GM18907 (cell line): Measurements from ENCODE around the gene IL1RAP.

Experiments used
- ATAC-seq: cut with Tn5 transposase; IDR thresholded peaks from one replicate; pipeline ENCODE4 v1.9.1; 2021; ENCODE audit warnings: mild to moderate bottlenecking, moderate library complexity; ENCODE audit not compliant: unreplicated experiment

The IL1RAP gene

GRCh38 chr3:190607021-190607420 is 93.1 kb downstream of the IL1RAP start:
- no peak for ATAC-seq

DNA sequence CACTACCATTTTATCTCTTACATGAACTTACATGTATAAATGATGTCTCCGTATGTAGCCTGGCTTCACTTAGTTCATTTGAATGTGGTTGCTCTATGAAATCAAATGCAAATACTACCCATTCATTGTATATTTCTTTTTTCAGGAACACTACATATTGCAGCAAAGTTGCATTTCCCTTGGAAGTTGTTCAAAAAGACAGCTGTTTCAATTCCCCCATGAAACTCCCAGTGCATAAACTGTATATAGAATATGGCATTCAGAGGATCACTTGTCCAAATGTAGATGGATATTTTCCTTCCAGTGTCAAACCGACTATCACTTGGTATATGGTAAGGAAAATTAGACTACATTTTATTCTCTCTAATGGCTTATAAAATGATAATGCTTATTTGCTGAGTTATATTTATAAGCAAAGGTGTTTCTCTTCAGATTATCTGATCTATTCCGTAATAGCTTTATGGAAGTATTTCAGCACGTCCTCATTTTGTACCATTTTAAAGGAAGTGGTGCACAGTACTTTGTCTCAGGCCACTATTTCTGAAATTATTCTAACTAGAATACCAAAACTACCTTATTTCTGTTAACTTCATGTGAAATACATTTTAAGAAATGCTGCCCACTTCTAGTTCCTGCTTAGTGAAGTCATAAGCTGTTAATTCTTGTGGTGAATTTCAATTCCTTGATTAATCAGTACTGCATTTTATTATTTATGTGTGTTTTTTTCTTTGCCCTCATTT is 95.1 kb downstream of the IL1RAP start:
- no peak for ATAC-seq

- no peak for ATAC-seq
Observed at GRCh38 chr3:190614226-190615059, 100.6 kb downstream of the IL1RAP start.

- no peak for ATAC-seq
Observed at GRCh38 chr3:190615060-190615384, 101.1 kb downstream of the IL1RAP start.

DNA sequence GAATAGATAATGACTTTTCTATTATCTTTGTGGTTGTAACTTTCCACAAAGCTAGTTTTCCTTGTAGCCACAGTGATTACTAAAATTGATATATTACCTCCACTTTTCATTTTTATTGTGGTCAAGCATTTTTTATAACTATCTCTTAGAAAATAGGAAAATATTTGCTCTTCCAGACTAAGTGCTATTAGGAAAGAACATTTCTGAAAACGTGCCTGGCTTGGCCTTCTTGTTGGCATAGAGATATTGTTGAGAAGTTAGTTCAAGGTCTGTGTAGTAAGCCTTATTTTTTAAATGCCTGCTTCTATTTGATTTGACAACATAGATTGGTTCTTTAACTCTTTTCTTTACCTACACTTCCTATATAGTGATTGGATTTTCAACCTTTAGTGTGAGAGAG is 101.7 kb downstream of the IL1RAP start:
- no peak for ATAC-seq

- ATAC-seq = no peak
Observed at GRCh38 chr3:190616637-190617036, 102.8 kb downstream of the IL1RAP start.

- ATAC-seq = peak; percentile 88
Observed at GRCh38 chr3:190617185-190617584, 103.3 kb downstream of the IL1RAP start.

GRCh38 chr3:190618330-190619030 is 104.6 kb downstream of the IL1RAP start:
- ATAC-seq = no peak

DNA sequence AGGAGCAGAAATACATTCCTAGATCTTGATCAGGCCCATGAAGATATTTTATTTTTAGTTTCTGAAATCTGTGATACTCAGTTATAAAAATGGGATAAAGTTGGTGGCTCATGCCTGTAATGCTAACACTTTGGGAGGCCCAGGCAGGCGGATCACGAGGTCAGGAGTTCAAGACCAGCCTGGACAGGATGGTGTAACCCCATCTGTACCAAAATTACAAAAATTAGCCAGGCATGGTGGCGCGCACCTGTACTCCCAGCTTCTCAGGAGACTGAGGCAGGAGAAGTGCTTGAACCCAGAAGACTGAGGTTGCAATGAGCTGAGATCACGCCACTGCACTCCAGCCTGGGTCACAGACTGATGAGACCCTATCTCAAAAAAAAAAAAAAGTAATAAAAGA is 105.5 kb downstream of the IL1RAP start:
- ATAC-seq = no peak

DNA sequence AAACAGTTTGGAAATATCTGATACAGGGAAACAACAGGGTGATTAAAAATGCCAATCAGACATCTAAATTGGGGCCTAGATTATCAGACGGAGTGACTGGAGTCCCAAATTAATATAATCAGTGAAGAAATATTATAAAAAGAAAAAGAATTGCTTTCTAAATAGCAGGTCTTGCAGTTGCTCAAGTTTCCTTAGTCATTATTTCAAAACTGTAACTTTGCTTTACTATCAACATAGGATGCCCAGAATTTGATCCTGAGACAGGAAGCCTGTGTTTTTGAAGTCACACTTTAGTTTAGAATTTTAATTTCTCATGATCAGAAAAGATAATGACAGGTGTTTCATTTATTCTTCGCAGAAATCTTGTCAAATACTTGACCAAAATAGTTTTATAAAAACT is 105.9 kb downstream of the IL1RAP start:
- ATAC-seq = no peak

DNA sequence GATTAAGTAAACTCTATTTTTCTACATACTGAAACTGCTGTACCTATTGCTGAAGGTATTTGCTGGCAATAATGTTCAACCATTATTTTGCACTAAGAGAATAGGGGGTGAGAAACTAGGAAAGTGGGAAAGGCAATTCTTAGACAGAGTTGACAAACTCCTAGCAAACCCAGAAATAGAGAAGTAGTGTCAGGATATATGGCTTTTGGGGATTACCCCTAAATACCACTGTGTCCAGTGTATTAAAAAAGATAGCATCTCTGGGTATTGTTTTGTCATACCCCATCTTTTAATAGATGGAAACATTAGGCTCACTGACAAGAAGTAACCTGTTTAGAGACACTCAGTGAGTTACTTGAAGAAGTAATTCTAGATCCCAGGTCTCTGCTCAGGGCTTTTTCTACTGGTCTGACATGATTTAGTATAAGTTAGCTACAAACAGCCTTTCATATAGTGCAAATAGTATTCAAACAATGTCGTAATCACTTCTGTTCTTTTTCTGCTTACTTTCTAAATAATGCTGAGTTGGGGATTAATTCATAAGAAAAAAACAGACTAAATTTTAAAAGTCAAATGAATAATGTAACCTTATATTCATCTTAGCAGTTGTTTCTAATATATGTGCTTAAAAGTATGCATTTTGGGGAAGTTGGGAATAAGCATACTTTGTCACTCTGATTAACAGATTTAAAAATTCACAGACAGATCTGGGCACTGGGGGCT is 107.2 kb downstream of the IL1RAP start:
- ATAC-seq = no peak

- ATAC-seq = no peak
Observed at GRCh38 chr3:190621927-190622326, 108.0 kb downstream of the IL1RAP start.

DNA sequence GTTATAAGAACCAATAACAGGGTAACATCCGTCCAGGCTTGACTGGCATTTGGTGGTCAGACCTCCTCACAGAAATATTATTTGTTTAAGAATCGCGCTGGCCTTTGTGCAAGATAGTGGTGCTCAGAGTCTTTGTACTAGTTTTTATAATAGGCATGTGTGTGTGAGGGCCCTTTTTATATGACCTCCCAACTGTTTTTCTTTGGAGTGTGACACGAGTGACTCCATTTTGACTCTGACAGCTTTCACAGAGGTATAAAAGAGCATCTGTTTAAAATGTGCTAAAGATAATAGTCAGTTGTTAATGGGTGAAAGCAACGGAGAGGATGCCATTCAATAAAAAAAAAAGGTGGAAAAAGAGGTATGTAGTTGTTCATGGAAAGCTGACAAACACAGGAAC is 110.4 kb downstream of the IL1RAP start:
- no peak for ATAC-seq

DNA sequence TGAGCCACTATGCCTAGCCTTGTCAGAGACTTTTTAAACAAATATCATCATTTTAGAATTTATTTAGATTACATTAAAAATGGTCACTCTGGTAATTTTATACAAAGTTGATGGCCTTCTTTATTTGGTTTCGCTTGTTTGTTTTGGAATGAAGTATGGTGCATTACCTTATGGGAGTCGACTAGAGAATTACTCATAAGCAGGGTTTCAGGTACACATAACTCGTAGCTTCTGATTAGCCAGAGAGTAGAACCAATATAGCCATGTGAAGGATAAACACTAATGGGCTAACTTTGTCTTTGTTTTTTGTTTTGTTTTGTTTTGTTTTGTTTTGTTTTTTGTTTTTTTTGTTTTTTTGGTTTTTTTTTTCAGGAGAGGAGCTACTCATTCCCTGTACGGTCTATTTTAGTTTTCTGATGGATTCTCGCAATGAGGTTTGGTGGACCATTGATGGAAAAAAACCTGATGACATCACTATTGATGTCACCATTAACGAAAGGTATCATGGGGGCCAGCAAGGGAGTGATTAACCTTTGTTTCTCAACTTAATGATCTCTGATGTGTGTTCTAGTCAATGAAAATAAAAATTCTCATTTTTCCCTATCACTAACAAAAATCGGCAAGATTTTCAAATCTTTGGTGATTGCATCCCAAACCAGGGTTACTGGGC is 113.2 kb downstream of the IL1RAP start:
- ATAC-seq = no peak

DNA sequence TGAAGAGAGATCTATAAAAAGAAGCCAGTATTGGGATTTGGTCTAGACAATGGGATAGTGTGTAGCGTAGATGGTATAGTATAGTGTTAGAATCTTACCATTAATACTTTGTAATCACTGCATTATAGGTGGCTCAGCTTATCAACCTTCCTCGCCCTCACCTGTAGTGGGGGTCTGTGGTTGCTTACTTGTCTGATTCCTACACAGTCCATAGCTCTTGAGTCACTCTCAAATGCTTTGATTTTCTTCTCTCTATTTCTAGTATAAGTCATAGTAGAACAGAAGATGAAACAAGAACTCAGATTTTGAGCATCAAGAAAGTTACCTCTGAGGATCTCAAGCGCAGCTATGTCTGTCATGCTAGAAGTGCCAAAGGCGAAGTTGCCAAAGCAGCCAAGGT is 115.2 kb downstream of the IL1RAP start:
- no peak for ATAC-seq

DNA sequence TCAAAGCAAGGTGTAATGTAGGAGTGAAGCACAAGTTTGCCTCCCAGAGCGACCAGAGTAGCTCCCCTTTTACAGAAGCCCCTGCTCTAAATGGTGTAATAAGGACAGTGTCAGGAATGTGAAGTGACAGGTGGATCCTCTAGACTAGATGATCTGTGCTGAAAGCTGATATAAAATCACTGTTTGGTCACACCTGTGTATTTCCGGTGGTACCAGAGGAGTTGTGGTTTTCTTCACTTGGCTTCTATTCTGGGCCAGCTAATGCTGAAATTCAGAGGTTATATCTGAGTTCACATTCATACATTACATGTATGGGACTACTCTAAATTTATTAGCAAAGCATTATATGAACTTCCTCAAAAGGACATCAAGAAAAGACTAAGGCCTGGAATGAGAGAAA is 117.4 kb downstream of the IL1RAP start:
- ATAC-seq = no peak

DNA sequence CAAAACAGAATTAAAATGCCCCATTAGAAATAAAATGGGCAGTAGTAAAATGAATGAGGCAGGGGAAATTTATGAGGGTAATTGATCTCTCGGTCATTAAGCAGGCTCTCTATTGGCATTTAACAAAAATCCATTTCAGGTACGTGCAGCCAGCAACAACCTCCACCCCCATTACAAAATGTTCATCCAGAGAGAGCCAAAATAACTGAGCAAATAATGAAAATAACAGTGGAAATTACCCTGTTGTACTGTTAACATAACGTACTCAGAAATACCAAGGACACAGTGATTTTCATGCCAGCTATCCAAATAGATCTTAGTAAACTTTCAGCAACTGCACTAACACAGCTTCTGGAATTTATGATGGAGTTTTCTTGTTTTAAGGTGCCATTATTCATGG is 127.7 kb downstream of the IL1RAP start:
- no peak for ATAC-seq

- ATAC-seq = no peak
Observed at GRCh38 chr3:190642016-190642415, 128.1 kb downstream of the IL1RAP start.

- no peak for ATAC-seq
Observed at GRCh38 chr3:190644035-190644434, 130.2 kb downstream of the IL1RAP start.

- ATAC-seq = no peak
Observed at GRCh38 chr3:190644766-190645165, 130.9 kb downstream of the IL1RAP start.
